Small intestine (tissue), 7 donors: ENCODE results near the gene MYL6. TPM values are rescaled to one million over a fixed set of nuclear protein-coding genes. Genes with fewer than 3 reads are reported as not detected.
"Not testable (repeated sequence)": the region's sequence is repeated elsewhere in the genome, so short reads cannot be mapped to it uniquely, and the experiment has no call there.

Source experiments
- DNase-seq, 2 donors: peaks; one replicate each; pipeline versions ENCODE4 v3.0.0 to v3.0.0-alpha.2; 2013
- FAIRE-seq: peaks from 2 replicates; lab custom pipeline; 2012; peaks lifted over from hg19 to GRCh38; lab: Jason Lieb, UNC
- H3K27ac ChIP-seq, 3 donors: one replicate each; pipeline ENCODE4 v1.5.1; 2013; ENCODE audit warnings: low read length in 2 of 3, mild to moderate bottlenecking in 2 of 3, control low read depth in 1 of 3, inconsistent platforms in 1 of 3, low read depth in 1 of 3, moderate library complexity in 1 of 3
- H3K27me3 ChIP-seq, 3 donors: one replicate each; pipeline ENCODE4 v1.6.1; 2013; ENCODE audit warnings: low read length in 3 of 3, inconsistent platforms in 1 of 3; ENCODE audit not compliant: control insufficient read depth in 3 of 3, insufficient read depth in 3 of 3
- H3K36me3 ChIP-seq, 3 donors: one replicate each; pipeline ENCODE4 v1.6.1; 2013; ENCODE audit warnings: low read length in 3 of 3, inconsistent platforms in 1 of 3, low read depth in 1 of 3, mild to moderate bottlenecking in 1 of 3, moderate library complexity in 1 of 3; ENCODE audit not compliant: control insufficient read depth in 3 of 3, insufficient read depth in 2 of 3
- H3K4me1 ChIP-seq, 3 donors: one replicate each; pipeline ENCODE4 v1.6.1; 2013; ENCODE audit warnings: low read length in 2 of 3, inconsistent platforms in 1 of 3, low read depth in 1 of 3, mild to moderate bottlenecking in 1 of 3, moderate library complexity in 1 of 3; ENCODE audit not compliant: control insufficient read depth in 3 of 3, insufficient read depth in 2 of 3
- H3K4me3 ChIP-seq, 3 donors: one replicate each; pipeline ENCODE4 v1.5.1; 2013; ENCODE audit warnings: low read length in 3 of 3, control low read depth in 1 of 3, inconsistent platforms in 1 of 3, low read depth in 1 of 3, mild to moderate bottlenecking in 1 of 3, moderate library complexity in 1 of 3
- H3K9me3 ChIP-seq, 2 donors: one replicate each; pipeline ENCODE4 v1.6.1; 2013; ENCODE audit warnings: low read depth in 1 of 2, low read length in 1 of 2; ENCODE audit not compliant: control insufficient read depth in 2 of 2, insufficient read depth in 1 of 2
- WGBS, 3 donors: extraction: QIAGEN DNeasy Blood & Tissue Kit; methylation state at CpG; one replicate each; pipeline ENCODE4 v1.1.7; 2013; 5-methylcytosine and 5-hydroxymethylcytosine counted together
- polyA plus RNA-seq, 4 donors: library from polyadenylated mRNA; stranded (reverse) in 3 of 4; unstranded in 1 of 4; fragments of 200-250 nt in 3 of 4; fragments of 120-200 nt in 1 of 4; gene quantifications; one replicate each; pipeline versions ENCODE4 v1.2.1 to v1.2.3, GENCODE V29; 2013
- donor health status: healthy with polysubstance abuse.
- donor health status: control.
- donor health status: control.
- donor health status: Bipolar disorder and iron deficiency.
- donor health status: healthy.

The MYL6 gene
- polyA plus RNA-seq, 4 donors = 1,147 to 4,316 (median 2,966) TPM

DNA sequence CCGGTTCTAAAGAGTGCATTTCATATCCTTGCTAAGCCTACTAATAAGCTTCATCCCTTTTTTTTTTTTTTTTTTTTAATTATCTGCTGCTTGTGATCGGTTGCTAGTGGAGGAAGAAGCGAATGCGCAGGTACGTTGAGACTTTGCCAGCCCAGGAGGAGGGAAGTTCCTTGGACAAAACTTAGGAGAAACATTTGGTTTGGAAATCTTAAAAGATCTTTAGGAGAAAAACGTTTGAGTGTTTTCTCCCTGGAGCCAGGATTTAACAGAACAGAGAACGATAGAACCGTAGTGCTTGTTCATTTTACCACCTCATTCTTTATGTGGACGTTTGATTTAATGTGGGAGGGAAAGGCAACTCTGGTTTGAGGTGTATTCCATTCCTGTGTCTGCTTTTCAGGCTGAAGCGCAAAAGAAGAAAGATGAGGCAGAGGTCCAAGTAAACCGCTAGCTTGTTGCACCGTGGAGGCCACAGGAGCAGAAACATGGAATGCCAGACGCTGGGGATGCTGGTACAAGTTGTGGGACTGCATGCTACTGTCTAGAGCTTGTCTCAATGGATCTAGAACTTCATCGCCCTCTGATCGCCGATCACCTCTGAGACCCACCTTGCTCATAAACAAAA is 41.0 kb upstream of the MYL6 start:
- Histone ChIP-seq H3K27ac (peak overlapping the region; percentile 96 to 99 (median 96)), H3K4me1 (peaks cover 0 to 20% (median 5%) of the 10 kb centered on the region in 3 donors), H3K4me3 (peak overlapping the region; percentile 74 to 83 (median 76)), H3K36me3 (peaks cover 3 to 37% (median 8%) of the 10 kb centered on the region in 3 donors)
- DNase-seq, FAIRE-seq, H3K9me3 ChIP-seq, H3K27me3 ChIP-seq: not testable (repeated sequence)
- 1 to 2% (median 1%) methylated on average over 12 of the region's 16 CpGs for WGBS, 3 donors

DNA sequence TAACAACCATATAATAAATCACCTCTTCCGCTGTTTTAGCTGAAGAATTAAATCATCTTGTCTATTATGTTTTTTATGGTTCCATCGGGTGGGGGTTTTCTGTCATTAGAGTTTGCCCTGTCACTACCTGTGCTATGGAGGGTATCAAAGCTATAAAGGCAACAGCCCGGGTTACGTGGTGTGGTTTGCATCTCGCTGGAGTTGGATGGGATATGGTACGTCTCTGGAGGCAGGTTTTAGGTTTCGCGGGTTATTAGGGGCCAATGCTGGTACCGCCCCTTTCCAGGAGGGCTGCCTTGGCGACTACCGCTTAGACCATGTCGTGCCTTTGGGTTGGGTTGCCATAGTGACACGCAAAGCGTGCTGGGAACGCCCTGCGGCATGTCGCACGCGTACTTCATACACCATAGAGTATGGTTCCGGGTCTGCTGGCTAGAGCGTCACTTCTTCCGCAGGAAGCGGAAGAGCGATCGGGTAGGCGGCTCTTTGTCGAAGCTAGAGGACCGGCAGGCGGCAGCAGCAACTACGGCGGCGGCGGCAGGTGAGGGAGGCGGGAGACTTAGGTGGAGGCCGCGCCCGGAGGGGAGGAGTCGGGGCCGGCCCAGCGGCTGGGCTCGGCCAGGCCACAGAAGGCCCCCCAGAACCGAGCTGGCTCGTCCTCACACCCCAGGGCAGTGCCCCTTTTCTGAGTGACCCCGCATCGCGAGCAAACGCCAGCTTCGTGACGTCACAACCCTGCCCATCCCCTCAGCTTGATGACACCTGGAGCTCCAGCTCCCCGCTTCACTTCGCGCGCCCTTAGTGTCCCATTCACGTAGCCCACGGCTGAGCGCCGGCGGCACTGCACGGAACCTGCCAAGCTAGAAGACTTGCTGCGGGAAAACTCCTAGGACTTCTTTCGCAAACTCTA is 40.1 kb upstream of the MYL6 start, which contains the start of gene ZC3H10:
Gene ZC3H10, plus strand, starts transcription at position 489 of the 910 bp plus-strand sequence. CDS start 2,297 bp downstream, outside the sequence.
- FAIRE-seq (no peak), DNase-seq (peak; percentile 99 to 100)
- H3K27me3 ChIP-seq = no peaks in the 10 kb centered on the region
- peaks cover 0 to 20% (median 5%) of the 10 kb centered on the region in 3 donors for H3K4me1 ChIP-seq
- no peaks in the 10 kb centered on the region for H3K9me3 ChIP-seq
- 0 to 1% (median 0%) methylated on average over 47 to 61 of the region's 61 CpGs for WGBS, 3 donors
- H3K4me3 ChIP-seq = peak within 1 kb of the TSS; percentile 74 to 83 (median 76)
- H3K36me3 ChIP-seq = peaks cover 3 to 34% (median 8%) of the 10 kb centered on the region in 3 donors
- peak within 1 kb of the TSS; percentile 96 to 99 (median 96) for H3K27ac ChIP-seq

GRCh38 chr12:56118688-56119357 is 39.3 kb upstream of the MYL6 start:
- Histone ChIP-seq H3K27ac (peak overlapping the region; percentile 90 to 96 (median 96)), H3K4me1 (peaks cover 0 to 20% (median 5%) of the 10 kb centered on the region in 3 donors), H3K4me3 (peak overlapping the region; percentile 42 to 78 (median 68)), H3K9me3 (no peaks in the 10 kb centered on the region), H3K27me3 (no peaks in the 10 kb centered on the region), H3K36me3 (peaks cover under 1 to 29% (median 5%) of the 10 kb centered on the region in 3 donors)
- DNase-seq (no peak), FAIRE-seq (no peak)
- 1 to 8% (median 1%) methylated on average over 13 of the region's 13 CpGs for WGBS, 3 donors

GRCh38 chr12:56119361-56119796 is 38.8 kb upstream of the MYL6 start:
- WGBS, 3 donors = 0 to 2% (median 0%) methylated on average over 2 of the region's 2 CpGs
- H3K4me1 ChIP-seq = peaks cover 0 to 20% (median 5%) of the 10 kb centered on the region in 3 donors
- no peak for FAIRE-seq

DNA sequence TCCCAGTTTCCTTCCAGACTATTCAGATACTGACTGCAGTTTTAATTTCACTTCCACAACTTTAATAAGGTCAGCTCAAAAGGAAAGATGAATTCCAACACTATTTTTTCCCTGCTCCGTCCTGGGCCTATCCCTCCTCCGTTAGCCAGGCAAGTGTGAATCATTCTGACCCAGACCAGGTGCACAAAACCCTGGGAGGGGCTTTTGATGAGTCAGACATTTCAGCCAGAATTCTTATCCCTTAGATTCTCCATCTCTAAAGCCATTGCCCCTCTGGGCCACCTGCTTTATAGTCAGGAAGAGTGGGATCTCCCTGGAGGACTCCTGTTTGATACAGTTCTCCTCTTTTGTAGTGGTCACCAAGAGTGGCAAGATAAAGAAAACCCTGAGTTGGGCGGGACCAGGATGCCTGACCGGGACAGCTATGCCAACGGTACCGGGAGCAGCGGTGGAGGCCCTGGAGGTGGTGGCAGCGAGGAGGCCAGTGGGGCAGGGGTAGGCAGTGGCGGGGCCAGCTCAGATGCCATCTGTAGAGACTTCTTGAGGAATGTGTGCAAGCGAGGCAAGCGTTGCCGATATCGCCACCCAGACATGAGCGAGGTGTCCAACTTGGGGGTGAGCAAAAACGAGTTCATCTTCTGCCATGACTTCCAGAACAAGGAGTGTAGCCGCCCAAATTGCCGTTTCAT is 37.9 kb upstream of the MYL6 start:
- WGBS, 3 donors = 92 to 94% (median 93%) methylated on average over 17 of the region's 17 CpGs
- no peak for FAIRE-seq
- Histone ChIP-seq H3K36me3 (peaks cover 0 to 29% (median 5%) of the 10 kb centered on the region in 3 donors), H3K4me1 (peaks cover 0 to 17% (median 5%) of the 10 kb centered on the region in 3 donors), H3K27me3 (no peaks in the 10 kb centered on the region), H3K9me3 (no peaks in the 10 kb centered on the region), H3K27ac (no peak overlapping the region), H3K4me3 (no peak overlapping the region)
- no peak for DNase-seq

More at GRCh38 chr12:56119361-56119796, 38.8 kb upstream of the MYL6 start:
- H3K27ac ChIP-seq = peak overlapping the region in 1 of 3 donors; percentile 96
- H3K4me3 ChIP-seq = peak overlapping the region in 1 of 3 donors; percentile 78
- no peaks in the 10 kb centered on the region for H3K9me3 ChIP-seq
- no peaks in the 10 kb centered on the region for H3K27me3 ChIP-seq
- H3K36me3 ChIP-seq = peaks cover 0 to 29% (median 5%) of the 10 kb centered on the region in 3 donors
- peak; percentile 85 to 90 for DNase-seq

GRCh38 chr12:56121204-56121870 is 36.8 kb upstream of the MYL6 start:
- Histone ChIP-seq H3K36me3 (peaks cover 0 to 29% (median 5%) of the 10 kb centered on the region in 3 donors), H3K27ac (no peak overlapping the region), H3K4me1 (peaks cover 0 to 22% (median 5%) of the 10 kb centered on the region in 3 donors), H3K4me3 (no peak overlapping the region), H3K27me3 (no peaks in the 10 kb centered on the region), H3K9me3 (no peaks in the 10 kb centered on the region)
- 87 to 92% (median 92%) methylated on average over 11 of the region's 11 CpGs for WGBS, 3 donors
- no peak for FAIRE-seq
- DNase-seq = no peak

DNA sequence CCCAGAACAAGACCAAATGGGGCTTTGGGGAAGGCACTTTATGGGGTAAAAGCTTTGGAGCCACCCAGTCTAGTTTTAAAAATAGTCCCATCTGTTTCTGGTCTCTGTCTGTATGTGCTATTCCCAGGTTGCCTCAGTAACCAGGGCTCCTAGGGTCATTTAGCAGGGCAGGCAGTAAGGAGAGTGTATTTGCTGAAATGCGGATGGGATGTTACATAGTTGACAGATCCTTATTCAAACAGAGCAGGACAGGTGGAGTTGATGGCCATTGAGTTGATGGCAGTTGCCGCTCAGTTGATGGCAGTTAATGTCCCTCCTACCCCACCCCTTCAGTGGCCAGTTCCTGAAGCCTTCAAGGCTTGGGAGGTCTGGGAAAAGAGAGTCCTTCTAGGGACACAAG is 35.5 kb upstream of the MYL6 start:
- no peak for FAIRE-seq

More for the DNA sequence above, 35.5 kb upstream of the MYL6 start:
- Histone ChIP-seq H3K36me3 (peaks cover 0 to 28% (median 5%) of the 10 kb centered on the region in 3 donors), H3K4me3 (no peak overlapping the region), H3K27ac (no peak overlapping the region), H3K4me1 (peaks cover 0 to 35% (median 5%) of the 10 kb centered on the region in 3 donors), H3K9me3 (no peaks in the 10 kb centered on the region), H3K27me3 (no peaks in the 10 kb centered on the region)
- WGBS, 3 donors = 85 to 94% (median 88%) methylated on average over 2 of the region's 2 CpGs
- DNase-seq = no peak
